Mucosa of gallbladder (tissue), 1 donor: ENCODE measurements around the gene NCAPD3. TPM values are rescaled to one million over a fixed set of nuclear protein-coding genes. Genes with fewer than 3 reads are reported as not detected.
A peak's percentile ranks its signal among the peaks of the same experiment; 100 is the strongest.
"Not testable (repeated sequence)": the region's sequence is repeated elsewhere in the genome, so short reads cannot be mapped to it uniquely, and the experiment has no call there.

Experiments
- DNase-seq: peaks from one replicate; pipeline ENCODE4 v3.0.0-alpha.2; 2020; ENCODE audit warnings: low spot score
- total RNA-seq: library from RNA; stranded (reverse); gene quantifications from one replicate; pipeline ENCODE4 v1.2.1, GENCODE V29; 2021
- donor health status: DM: no; HTN: no; CAD: no.

Gene NCAPD3
- 14.7 TPM for total RNA-seq

GRCh38 chr11:134223836-134224709, at the start of gene NCAPD3, which contains the start of gene VPS26B:
Gene NCAPD3, minus strand, starts transcription at chr11:134223967. Its CDS starts 41 bp downstream, at chr11:134223926.
Gene VPS26B, plus strand, starts transcription at chr11:134224671. Its CDS starts 452 bp downstream, at chr11:134225123.
- DNase-seq: peak; percentile 98

GRCh38 chr11:134273317-134273712, 49.5 kb upstream of the NCAPD3 start:
- DNase-seq: no peak

GRCh38 chr11:134272381-134273316, 48.9 kb upstream of the NCAPD3 start:
- DNase-seq: no peak

GRCh38 chr11:134271978-134272377, 48.2 kb upstream of the NCAPD3 start:
- no peak for DNase-seq

GRCh38 chr11:134270250-134270714, 46.5 kb upstream of the NCAPD3 start:
- no peak for DNase-seq

GRCh38 chr11:134267966-134268365, 44.2 kb upstream of the NCAPD3 start:
- no peak for DNase-seq

GRCh38 chr11:134267461-134267860, 43.7 kb upstream of the NCAPD3 start:
- no peak for DNase-seq

- DNase-seq: no peak
Observed at GRCh38 chr11:134266841-134267251, 43.1 kb upstream of the NCAPD3 start.

GRCh38 chr11:134266440-134266839, 42.7 kb upstream of the NCAPD3 start:
- DNase-seq: no peak

- DNase-seq: no peak
Observed at GRCh38 chr11:134264966-134265764, 41.4 kb upstream of the NCAPD3 start.

GRCh38 chr11:134261626-134262488, 38.1 kb upstream of the NCAPD3 start:
- DNase-seq: no peak

- no peak for DNase-seq
Observed at GRCh38 chr11:134260983-134261382, 37.2 kb upstream of the NCAPD3 start.

GRCh38 chr11:134260503-134260902, 36.7 kb upstream of the NCAPD3 start:
- DNase-seq: no peak

- DNase-seq: no peak
Observed at GRCh38 chr11:134258577-134258976, 34.8 kb upstream of the NCAPD3 start.

- no peak for DNase-seq
Observed at GRCh38 chr11:134257101-134257500, 33.3 kb upstream of the NCAPD3 start.

GRCh38 chr11:134255184-134255561, 31.4 kb upstream of the NCAPD3 start:
- DNase-seq: not testable (repeated sequence)

- DNase-seq: no peak
Observed at GRCh38 chr11:134254433-134255183, 30.8 kb upstream of the NCAPD3 start.

- peak; percentile 97 for DNase-seq
Observed at GRCh38 chr11:134253188-134253993, 29.6 kb upstream of the NCAPD3 start, which contains the start of the genes ACAD8 and THYN1. Gene ACAD8, plus strand, starts transcription at chr11:134253568. Its CDS starts 33 bp downstream, at chr11:134253601. Gene THYN1, minus strand, starts transcription at chr11:134253352. Its CDS starts 470 bp downstream, at chr11:134252882.
